ENCODE results near the gene COL4A2.

COL4A2 gene

GRCh38 chr13:110339975-110340550 lies 33.0 kb downstream of the COL4A2 start:
- no peak for DNase-seq (ENCODE audit: low read depth)

GRCh38 chr13:110340812-110341444 lies 33.8 kb downstream of the COL4A2 start:
- DNase-seq (ENCODE audit: low read depth) = peak; percentile 84

GRCh38 chr13:110341445-110342244 lies 34.6 kb downstream of the COL4A2 start:
- peak; percentile 89 for DNase-seq (ENCODE audit: low read depth)

DNA sequence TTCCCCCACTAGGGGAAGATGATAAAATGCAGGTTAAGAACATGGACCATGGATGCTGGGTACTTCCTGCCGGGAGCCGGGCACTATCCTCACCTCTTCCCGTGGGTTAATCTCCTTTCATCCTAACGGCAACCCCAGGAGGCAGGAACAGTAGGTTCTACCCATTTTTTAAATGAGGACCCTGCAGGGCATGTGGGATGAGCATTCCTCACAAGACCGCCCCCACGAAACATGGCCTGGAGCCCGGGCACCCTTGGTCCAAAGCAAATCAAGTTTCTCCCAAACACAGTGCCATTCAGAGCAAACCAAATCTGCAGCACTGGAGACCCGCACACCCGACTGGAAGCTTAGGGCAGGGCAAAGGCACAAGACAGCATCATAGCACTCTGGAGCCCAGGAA lies 35.4 kb downstream of the COL4A2 start:
- no peak for DNase-seq (ENCODE audit: low read depth)

DNA sequence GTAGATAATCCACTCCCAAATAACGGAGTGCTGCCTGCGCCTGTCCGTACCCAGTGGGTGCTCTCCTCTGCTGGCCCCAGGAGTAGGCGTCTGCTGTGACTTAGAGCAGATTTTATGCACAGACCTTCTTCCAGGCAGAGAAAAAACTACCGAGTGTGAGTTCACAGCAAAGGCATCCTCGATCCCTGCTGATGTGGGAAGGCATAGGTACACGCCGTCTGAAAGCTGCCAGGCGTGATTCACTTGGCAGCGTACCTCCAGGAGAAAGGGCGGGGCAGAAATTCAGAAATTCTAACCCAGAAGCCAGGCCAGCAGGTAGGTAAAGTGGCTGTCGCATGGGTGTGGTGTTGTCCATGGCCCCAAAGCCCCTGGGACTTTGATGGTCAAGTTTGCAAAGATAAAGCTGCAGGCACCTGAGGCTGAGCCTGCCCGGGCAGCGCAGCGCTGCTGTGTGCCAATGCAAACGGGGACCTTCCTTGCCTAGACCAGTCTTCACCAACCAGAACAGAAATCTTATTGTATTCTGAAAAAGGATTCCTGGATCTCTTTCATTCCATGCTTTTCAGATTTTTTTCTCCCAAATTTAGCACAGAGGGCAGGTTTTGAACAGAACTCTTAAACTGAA lies 36.3 kb downstream of the COL4A2 start:
- DNase-seq (ENCODE audit: low read depth) = no peak

- no peak for DNase-seq (ENCODE audit: low read depth)
Observed at GRCh38 chr13:110344320-110344719, 37.2 kb downstream of the COL4A2 start.

DNA sequence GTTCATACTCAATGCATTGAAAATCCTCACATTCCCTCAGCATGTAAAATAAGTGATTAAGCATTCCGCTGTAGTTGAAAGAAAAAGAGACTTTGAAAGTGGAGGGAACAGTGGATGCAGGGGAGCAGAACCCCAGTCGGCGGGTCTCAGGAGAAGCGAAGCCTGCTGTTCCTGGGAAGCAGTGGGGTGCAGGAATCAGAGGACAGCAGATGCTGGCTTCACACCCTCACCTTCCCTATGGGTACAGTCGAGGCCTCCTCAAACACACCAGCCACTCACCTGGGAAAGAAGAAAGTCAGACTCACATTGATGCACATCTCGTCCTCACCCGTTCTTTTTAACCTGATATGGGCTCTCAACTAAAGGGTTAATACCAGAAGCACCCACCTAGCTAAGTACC lies 38.2 kb downstream of the COL4A2 start:
- no peak for DNase-seq (ENCODE audit: low read depth)

DNA sequence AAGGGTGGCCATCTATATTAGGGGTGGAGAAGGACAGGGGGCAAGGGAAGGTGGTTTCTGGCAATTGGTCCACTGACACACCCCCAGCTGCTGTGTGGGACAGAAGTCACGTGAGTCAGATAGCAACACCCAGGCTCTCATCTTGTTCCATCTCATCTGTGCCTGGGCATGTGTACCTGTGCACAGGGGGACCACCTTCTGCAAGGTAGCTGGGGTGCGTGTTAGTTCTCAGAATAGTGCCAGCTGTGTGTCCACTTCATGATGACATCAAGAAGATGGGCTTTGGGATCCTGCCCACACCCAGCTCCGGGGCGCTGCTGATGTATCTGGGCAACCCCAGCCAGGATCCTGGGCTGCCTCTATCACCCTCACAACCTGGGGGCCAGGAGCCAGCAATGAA lies 38.6 kb downstream of the COL4A2 start:
- DNase-seq (ENCODE audit: low read depth) = no peak

DNA sequence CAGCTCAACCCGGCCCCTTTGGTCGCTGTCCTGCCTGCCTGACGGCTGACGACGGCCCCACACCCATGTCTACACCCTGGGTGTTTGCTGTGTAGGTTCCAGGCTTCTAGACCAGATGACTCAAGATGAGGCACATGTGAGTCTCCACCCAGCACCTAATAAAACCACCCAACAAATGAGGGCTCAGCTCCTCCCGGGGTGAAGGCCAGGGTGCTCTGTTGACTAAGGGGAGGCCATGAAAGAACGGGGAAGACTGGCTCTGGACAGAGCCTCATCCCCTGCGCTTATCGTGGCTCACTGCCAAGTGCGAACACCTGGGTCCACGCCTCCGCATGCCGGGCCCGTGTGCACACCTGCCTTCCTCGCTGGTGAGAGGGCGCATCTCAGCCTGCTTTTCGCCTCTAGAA lies 39.6 kb downstream of the COL4A2 start:
- DNase-seq (ENCODE audit: low read depth) = no peak

DNA sequence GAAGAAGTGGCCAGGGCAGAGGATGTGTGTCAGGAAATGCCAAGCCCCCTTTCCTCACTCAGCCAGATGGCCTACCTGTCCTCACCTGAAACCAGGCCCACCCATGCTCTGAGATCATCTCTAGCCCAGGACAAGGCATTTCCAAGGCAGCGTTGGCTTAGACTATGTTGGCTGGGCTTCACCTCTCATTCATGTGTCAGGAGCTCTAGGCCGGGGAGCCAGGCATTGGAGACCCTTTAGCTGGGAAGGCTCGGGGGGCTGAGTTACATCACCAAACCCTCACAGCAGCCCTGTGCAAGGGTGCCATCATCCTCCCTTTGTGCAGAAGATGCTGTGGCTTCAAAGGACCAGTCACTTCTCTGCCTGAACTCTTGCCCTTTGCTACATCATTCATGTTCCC lies 40.0 kb downstream of the COL4A2 start:
- no peak for DNase-seq (ENCODE audit: low read depth)

- peak; percentile 91 for DNase-seq (ENCODE audit: low read depth)
Observed at GRCh38 chr13:110347535-110348308, 40.6 kb downstream of the COL4A2 start.

GRCh38 chr13:110348309-110349105 lies 41.4 kb downstream of the COL4A2 start:
- no peak for DNase-seq (ENCODE audit: low read depth)

DNA sequence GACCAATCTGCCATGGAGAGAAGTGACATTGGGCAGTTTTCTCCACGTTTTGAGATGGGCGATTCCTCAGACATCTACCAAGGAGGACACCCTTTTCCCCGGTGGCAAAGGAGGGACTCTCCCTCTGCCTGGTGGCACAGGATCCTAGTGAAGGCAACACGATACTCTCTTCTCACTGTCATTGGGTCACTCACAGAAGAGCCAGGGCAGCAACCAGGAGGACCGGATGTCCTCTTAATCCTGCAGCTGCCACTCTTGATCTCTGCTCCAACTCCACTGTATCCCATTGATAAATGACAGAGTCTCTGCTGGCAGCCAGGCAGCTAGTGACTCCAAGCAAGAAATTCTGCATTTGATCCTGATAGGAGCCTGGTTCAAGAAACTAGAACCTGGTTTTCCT lies 42.2 kb downstream of the COL4A2 start:
- no peak for DNase-seq (ENCODE audit: low read depth)

- no peak for DNase-seq (ENCODE audit: low read depth)
Observed at GRCh38 chr13:110350049-110350448, 43.0 kb downstream of the COL4A2 start.

GRCh38 chr13:110350509-110350908 lies 43.4 kb downstream of the COL4A2 start:
- no peak for DNase-seq (ENCODE audit: low read depth)

DNA sequence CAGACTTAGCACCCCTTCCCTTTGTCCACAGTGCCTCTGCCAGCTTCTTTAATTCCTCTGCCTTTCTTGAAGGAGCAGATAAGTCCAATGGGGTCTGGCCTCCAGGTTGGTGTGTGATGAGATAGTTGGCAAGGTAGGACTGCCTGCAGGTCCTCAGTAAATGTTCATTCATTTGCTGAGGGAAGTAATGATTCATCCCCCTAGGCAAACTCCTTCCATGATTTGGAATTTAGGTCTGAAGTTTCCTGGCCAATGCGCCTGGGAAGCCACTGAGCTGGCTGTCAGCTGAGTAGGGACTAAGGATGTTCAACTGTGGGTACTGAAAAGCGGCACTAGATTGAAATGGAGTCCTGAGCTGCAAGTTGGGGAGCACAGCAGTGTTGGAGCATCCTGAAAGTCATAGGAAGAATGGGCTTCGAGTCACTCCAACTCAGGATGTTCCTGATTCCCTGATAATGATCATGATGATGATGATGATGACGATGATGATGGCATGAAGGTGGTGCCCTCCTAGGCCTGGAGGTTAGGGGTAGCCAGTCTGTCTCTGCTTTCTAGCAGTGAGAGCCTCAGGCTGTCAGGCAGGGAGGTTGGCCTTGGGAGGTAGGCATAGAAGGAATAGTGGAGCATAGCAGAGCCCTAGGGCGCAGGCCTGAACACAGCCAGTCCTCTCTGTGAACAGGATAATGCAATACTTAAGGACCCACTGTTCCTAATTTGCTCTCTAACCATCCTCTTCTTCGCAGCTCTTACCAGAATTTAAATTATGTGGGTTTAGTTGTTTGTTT lies 44.7 kb downstream of the COL4A2 start:
- no peak for DNase-seq (ENCODE audit: low read depth)

DNA sequence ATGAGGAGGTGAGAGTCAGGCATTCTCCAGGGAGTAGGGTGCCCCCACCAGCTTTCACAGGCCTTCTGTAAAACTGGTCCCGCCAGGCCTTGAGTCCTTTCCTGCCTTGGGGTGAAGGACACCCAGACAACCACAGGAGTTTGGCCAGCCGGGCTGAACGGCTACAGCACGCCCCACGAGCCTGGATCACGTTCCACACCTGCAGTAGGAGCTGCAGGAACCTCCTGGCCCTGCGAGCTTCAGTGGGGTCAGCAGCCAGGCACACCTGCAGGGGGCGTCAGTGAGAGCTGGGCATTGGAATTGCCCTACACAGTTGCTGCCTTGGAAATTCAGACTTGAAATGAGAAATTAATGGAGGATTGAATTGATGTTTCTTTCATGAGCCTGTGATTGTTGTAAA lies 45.7 kb downstream of the COL4A2 start:
- DNase-seq (ENCODE audit: low read depth) = no peak

DNA sequence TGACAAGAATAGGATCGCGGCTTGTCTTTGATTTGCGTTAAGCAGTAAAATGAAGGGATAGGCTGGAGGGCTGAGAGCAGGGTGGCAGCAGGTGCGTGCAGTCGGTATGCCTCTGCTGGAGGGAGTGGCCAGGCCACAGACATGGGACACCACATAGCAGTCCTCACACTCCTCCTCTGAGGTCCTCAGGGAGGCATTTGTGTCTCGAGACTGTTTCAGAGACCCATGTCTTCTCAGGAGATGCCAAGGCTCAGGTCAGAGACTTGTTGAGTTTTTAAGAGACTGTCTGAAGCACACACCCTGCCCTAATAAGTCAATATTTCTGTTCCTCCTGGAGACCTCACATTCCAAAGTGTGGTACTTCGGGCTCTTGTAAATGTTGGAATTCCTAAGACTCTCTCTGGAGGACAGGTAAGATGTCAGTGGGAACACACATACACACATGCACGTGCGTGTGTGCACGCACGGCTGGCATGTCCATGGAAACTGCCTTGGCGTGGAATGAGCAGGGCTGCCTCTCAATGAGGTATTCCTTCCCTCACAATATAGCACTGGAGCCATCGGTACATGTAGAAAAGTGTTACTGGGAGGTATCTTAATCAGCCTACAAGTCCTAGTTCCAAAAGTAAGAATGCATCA lies 46.4 kb downstream of the COL4A2 start:
- no peak for DNase-seq (ENCODE audit: low read depth)

DNA sequence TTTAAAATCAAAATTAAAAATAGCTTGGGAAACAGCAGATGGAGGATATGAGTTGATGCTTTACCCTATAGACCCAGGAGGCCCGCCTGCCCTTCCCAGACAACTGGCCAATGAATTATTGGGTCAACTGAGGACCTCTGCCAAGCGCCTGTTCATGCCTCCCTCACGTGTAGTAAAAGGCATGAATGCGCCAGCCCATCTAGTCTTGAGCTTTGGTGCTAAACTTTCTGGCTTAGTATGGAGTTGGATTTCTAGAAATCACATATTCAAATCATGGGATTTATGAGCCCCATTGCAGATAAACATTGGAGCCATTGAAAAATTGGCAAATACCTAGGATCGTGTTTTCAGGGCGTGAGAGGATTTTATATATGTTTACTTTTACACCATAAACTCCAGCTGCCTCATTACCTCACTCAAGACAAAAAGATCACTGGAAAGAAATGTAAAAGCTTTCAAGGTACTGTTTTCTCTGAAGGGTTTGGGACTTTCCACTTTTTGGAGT lies 47.1 kb downstream of the COL4A2 start:
- no peak for DNase-seq (ENCODE audit: low read depth)

All from iris pigment epithelial cell (primary cell).